WTC11 (cell line): ENCODE measurements around the gene CISD3. TPM values are rescaled to one million over a fixed set of nuclear protein-coding genes. Genes with fewer than 3 reads are reported as not detected.
A peak's percentile ranks its signal among the peaks of the same experiment; 100 is the strongest.

Experiments used
- ATAC-seq: fragments of 200-7000 bp; cut with Tn5 transposase; 2 replicates; pipeline ENCODE4 v1.10.0; 2021; ENCODE audit warnings: mild to moderate bottlenecking, moderate library complexity
- CTCF ChIA-PET: fragments of 300-600 bp; sonication (Branson Sonifier 250); formaldehyde crosslinking; loops from one replicate; lab custom pipeline; 2021; ENCODE audit warnings: antibody characterized with exemption; lab: Charles Lee
- POLR2A ChIA-PET: fragments of 350-600 bp; sonication (Branson Sonifier 250); formaldehyde crosslinking; loops from one replicate; lab custom pipeline; 2021; ENCODE audit warnings: antibody characterized with exemption; lab: Charles Lee
- DNase-seq: peaks from one replicate; pipeline ENCODE4 v3.0.0; 2021; ENCODE audit warnings: low spot score
- H3K27ac Mint-ChIP-seq: 2 replicates; pipeline ENCODE4 v1.8.0; 2021; ENCODE audit warnings: mixed read lengths
- H3K27me3 Mint-ChIP-seq: 2 replicates; pipeline ENCODE4 v1.8.0; 2021; ENCODE audit warnings: low read depth, mild to moderate bottlenecking, moderate library complexity, mixed read lengths
- H3K36me3 Mint-ChIP-seq: 2 replicates; pipeline ENCODE4 v1.8.0; 2021; ENCODE audit warnings: mixed read lengths
- H3K4me1 Mint-ChIP-seq: 2 replicates; pipeline ENCODE4 v1.8.0; 2022; ENCODE audit warnings: mixed read lengths
- H3K4me3 Mint-ChIP-seq: 2 replicates; pipeline ENCODE4 v1.8.0; 2021; ENCODE audit warnings: mild to moderate bottlenecking, moderate library complexity, mixed read lengths
- H3K9me3 Mint-ChIP-seq: 2 replicates; pipeline ENCODE4 v1.8.0; 2021; ENCODE audit warnings: mixed read lengths
- CREB1 ChIP-seq: sonication (generic); formaldehyde crosslinking; IDR thresholded peaks from 2 replicates; pipeline ENCODE4 v1.8.0; 2023; ENCODE audit warnings: mild to moderate bottlenecking, missing genetic modification reagents
- EMX1 ChIP-seq: fragments of 250-450 bp; sonication (Bioruptor Pico); IDR thresholded peaks from 2 replicates; pipeline ENCODE4 v1.8.0; 2021; ENCODE audit warnings: mild to moderate bottlenecking
- FOXJ3 ChIP-seq: sonication (generic); formaldehyde crosslinking; IDR thresholded peaks from 2 replicates; pipeline ENCODE4 v1.9.0; 2021; ENCODE audit warnings: missing genetic modification reagents, mild to moderate bottlenecking, borderline replicate concordance
- FOXP1 ChIP-seq: sonication (generic); formaldehyde crosslinking; IDR thresholded peaks from 2 replicates; pipeline ENCODE4 v1.8.0; 2022; ENCODE audit warnings: missing genetic modification reagents, mild to moderate bottlenecking, moderate library complexity, borderline replicate concordance
- GABPB1 ChIP-seq: sonication (generic); formaldehyde crosslinking; IDR thresholded peaks from 2 replicates; pipeline ENCODE4 v1.8.1; 2023; ENCODE audit warnings: mild to moderate bottlenecking, missing genetic modification reagents
- MLX ChIP-seq: sonication (generic); formaldehyde crosslinking; IDR thresholded peaks from 2 replicates; pipeline ENCODE4 v1.8.1; 2023; ENCODE audit warnings: mild to moderate bottlenecking, missing genetic modification reagents, moderate library complexity
- MXD4 ChIP-seq: fragments of 250-450 bp; sonication (Bioruptor Pico); IDR thresholded peaks from 2 replicates; pipeline ENCODE4 v1.8.0; 2021; ENCODE audit warnings: mild to moderate bottlenecking, moderate library complexity, borderline replicate concordance
- NFE2L1 ChIP-seq: sonication (generic); formaldehyde crosslinking; IDR thresholded peaks from 2 replicates; pipeline ENCODE4 v1.8.1; 2023; ENCODE audit warnings: missing genetic modification reagents
- NR3C1 ChIP-seq: sonication (generic); formaldehyde crosslinking; conservative IDR thresholded peaks from 2 replicates; pipeline ENCODE4 v1.8.1; 2023; ENCODE audit warnings: low read depth, mild to moderate bottlenecking, missing genetic modification reagents
- TCF7 ChIP-seq: sonication (generic); formaldehyde crosslinking; IDR thresholded peaks from 2 replicates; pipeline ENCODE4 v1.8.0; 2022; ENCODE audit warnings: mild to moderate bottlenecking, low read depth, missing genetic modification reagents, moderate library complexity
- ZNF416 ChIP-seq: fragments of 250-450 bp; sonication (Bioruptor Pico); IDR thresholded peaks from 2 replicates; pipeline ENCODE4 v1.9.0; 2021; ENCODE audit warnings: mild to moderate bottlenecking, inconsistent platforms
- ZNF671 ChIP-seq: fragments of 250-450 bp; sonication (Bioruptor Pico); IDR thresholded peaks from 2 replicates; pipeline ENCODE4 v1.8.0; 2021; ENCODE audit warnings: mild to moderate bottlenecking
- total RNA-seq: library from RNA; stranded (reverse); gene quantifications from 3 replicates; pipeline ENCODE4 v1.2.3, GENCODE V29; 2021
- TF ChIP-seq, protein P1 (sequence below): sonication (generic); formaldehyde crosslinking; IDR thresholded peaks from 2 replicates; pipeline ENCODE4 v1.8.1; 2022; ENCODE audit warnings: low read depth, mild to moderate bottlenecking, moderate library complexity, missing genetic modification reagents, borderline replicate concordance
- TF ChIP-seq, protein P2 (sequence below): sonication (generic); formaldehyde crosslinking; IDR thresholded peaks from 2 replicates; pipeline ENCODE4 v1.8.1; 2023; ENCODE audit warnings: mild to moderate bottlenecking, moderate library complexity, missing genetic modification reagents
- TF ChIP-seq, protein P3 (sequence below): fragments of 200-600 bp; IDR thresholded peaks from 2 replicates; pipeline ENCODE4 v1.8.0; 2022; ENCODE audit warnings: antibody characterized with exemption
- TF ChIP-seq, protein P4 (sequence below): sonication (generic); formaldehyde crosslinking; IDR thresholded peaks from 2 replicates; pipeline ENCODE4 v1.8.1; 2023; ENCODE audit warnings: mild to moderate bottlenecking, missing genetic modification reagents
- TF ChIP-seq, protein P5 (sequence below): fragments of 250-450 bp; sonication (Bioruptor Pico); IDR thresholded peaks from 2 replicates; pipeline ENCODE4 v1.8.0; 2021; ENCODE audit warnings: mild to moderate bottlenecking
- TF ChIP-seq, protein P6 (sequence below): fragments of 250-450 bp; sonication (Bioruptor Pico); IDR thresholded peaks from 2 replicates; pipeline ENCODE4 v1.9.0; 2021; ENCODE audit warnings: moderate library complexity, mild to moderate bottlenecking, inconsistent platforms, borderline replicate concordance

Gene CISD3
- total RNA-seq, 1 experiment from 2014 or later, result 12.1 TPM

DNA sequence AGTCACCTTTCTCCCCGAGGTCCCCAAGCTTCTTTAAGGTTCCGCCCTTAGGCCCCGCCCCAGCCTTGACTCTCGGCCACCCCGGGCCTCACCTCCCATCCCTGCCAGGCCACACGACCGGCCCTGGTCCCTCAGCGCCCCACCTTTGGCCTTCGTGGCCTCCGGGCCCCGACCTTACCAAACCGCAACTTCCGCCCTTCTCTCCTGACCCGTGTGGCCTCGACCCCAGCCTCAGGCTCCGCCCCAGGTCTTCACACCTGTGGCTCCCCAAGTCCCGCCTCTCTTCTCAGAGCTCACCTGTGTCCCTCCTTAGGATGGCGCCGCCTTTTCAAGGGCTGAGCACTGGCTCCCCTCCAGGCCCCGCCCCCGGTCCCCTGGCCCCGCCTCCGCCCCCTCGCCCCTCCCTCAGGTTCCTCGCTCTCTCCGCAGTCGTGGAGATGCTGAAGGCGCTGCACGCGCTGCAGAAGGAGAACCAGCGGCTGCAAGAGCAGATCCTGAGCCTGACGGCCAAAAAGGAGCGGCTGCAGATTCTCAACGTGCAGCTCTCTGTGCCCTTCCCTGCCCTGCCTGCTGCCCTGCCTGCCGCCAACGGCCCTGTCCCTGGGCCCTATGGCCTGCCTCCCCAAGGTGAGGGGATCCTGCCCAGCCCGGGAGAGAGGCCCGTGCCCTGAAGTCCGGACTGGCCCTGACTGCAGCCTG is 10.0 kb upstream of the CISD3 start (continued):
- TF ChIP-seq, protein P1, sequence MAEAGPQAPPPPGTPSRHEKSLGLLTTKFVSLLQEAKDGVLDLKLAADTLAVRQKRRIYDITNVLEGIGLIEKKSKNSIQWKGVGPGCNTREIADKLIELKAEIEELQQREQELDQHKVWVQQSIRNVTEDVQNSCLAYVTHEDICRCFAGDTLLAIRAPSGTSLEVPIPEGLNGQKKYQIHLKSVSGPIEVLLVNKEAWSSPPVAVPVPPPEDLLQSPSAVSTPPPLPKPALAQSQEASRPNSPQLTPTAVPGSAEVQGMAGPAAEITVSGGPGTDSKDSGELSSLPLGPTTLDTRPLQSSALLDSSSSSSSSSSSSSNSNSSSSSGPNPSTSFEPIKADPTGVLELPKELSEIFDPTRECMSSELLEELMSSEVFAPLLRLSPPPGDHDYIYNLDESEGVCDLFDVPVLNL, result 0 out of 2 replicates have a peak, but pooled peaks have one; percentile 29
- TF ChIP-seq MXD4 (CRISPR knock-in tag), result no peak

GRCh38 chr17:38720941-38721340 is 9.2 kb upstream of the CISD3 start:
- ChIA-PET POLR2A (interaction anchor here (0.7 to 0.8 kb wide), 2 partner anchors 15 to 65 kb away, joined by 3 to 5 read pairs; no protein-coding TSS in a partner anchor), CTCF (interaction anchor here (1.2 to 5.0 kb wide), 3 partner anchors 10 to 162 kb away, joined by 4 to 37 read pairs (median 22); partner anchors contain the start of gene CISD3)
- no peak for DNase-seq

GRCh38 chr17:38721802-38722201 is 8.3 kb upstream of the CISD3 start:
- no peak overlapping the region for H3K4me3 Mint-ChIP-seq
- no peaks in the 10 kb centered on the region for H3K36me3 Mint-ChIP-seq
- ATAC-seq (no peak), DNase-seq (no peak)
- no peak overlapping the region for H3K27ac Mint-ChIP-seq
- H3K4me1 Mint-ChIP-seq, result peaks cover 26% of the 10 kb centered on the region
- POLR2A ChIA-PET, result interaction anchor here (0.6 to 0.7 kb wide), 2 partner anchors 66 to 163 kb away, joined by 3 to 10 read pairs; no protein-coding TSS in a partner anchor
- no peaks in the 10 kb centered on the region for H3K9me3 Mint-ChIP-seq
- peaks cover 12% of the 10 kb centered on the region for H3K27me3 Mint-ChIP-seq
- no peak for TF ChIP-seq MLX (CRISPR knock-in tag)
- TF ChIP-seq, protein P2, sequence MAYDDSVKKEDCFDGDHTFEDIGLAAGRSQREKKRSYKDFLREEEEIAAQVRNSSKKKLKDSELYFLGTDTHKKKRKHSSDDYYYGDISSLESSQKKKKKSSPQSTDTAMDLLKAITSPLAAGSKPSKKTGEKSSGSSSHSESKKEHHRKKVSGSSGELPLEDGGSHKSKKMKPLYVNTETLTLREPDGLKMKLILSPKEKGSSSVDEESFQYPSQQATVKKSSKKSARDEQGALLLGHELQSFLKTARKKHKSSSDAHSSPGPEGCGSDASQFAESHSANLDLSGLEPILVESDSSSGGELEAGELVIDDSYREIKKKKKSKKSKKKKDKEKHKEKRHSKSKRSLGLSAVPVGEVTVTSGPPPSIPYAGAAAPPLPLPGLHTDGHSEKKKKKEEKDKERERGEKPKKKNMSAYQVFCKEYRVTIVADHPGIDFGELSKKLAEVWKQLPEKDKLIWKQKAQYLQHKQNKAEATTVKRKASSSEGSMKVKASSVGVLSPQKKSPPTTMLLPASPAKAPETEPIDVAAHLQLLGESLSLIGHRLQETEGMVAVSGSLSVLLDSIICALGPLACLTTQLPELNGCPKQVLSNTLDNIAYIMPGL, result no peak
- CTCF ChIA-PET, result interaction anchor here (5.0 kb wide), 1 partner anchor 13 kb away, joined by 37 read pairs; no protein-coding TSS in a partner anchor

More at GRCh38 chr17:38720941-38721340, 9.2 kb upstream of the CISD3 start:
- Mint-ChIP-seq H3K27me3 (peaks cover 12% of the 10 kb centered on the region), H3K4me1 (peaks cover 30% of the 10 kb centered on the region), H3K9me3 (no peaks in the 10 kb centered on the region), H3K36me3 (no peaks in the 10 kb centered on the region), H3K27ac (no peak overlapping the region), H3K4me3 (no peak overlapping the region)
- TF ChIP-seq TCF7 (CRISPR knock-in tag) (no peak), CREB1 (CRISPR knock-in tag) (no peak), FOXP1 (CRISPR knock-in tag) (no peak), GABPB1 (CRISPR knock-in tag) (no peak), ZNF671 (CRISPR knock-in tag) (no peak), EMX1 (CRISPR knock-in tag) (no peak), NR3C1 (CRISPR knock-in tag) (no peak), FOXJ3 (no peak), ZNF416 (CRISPR knock-in tag) (no peak), NFE2L1 (CRISPR knock-in tag) (no peak)
- TF ChIP-seq, protein P3, sequence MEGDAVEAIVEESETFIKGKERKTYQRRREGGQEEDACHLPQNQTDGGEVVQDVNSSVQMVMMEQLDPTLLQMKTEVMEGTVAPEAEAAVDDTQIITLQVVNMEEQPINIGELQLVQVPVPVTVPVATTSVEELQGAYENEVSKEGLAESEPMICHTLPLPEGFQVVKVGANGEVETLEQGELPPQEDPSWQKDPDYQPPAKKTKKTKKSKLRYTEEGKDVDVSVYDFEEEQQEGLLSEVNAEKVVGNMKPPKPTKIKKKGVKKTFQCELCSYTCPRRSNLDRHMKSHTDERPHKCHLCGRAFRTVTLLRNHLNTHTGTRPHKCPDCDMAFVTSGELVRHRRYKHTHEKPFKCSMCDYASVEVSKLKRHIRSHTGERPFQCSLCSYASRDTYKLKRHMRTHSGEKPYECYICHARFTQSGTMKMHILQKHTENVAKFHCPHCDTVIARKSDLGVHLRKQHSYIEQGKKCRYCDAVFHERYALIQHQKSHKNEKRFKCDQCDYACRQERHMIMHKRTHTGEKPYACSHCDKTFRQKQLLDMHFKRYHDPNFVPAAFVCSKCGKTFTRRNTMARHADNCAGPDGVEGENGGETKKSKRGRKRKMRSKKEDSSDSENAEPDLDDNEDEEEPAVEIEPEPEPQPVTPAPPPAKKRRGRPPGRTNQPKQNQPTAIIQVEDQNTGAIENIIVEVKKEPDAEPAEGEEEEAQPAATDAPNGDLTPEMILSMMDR, result no peak
- TF ChIP-seq, protein P4, sequence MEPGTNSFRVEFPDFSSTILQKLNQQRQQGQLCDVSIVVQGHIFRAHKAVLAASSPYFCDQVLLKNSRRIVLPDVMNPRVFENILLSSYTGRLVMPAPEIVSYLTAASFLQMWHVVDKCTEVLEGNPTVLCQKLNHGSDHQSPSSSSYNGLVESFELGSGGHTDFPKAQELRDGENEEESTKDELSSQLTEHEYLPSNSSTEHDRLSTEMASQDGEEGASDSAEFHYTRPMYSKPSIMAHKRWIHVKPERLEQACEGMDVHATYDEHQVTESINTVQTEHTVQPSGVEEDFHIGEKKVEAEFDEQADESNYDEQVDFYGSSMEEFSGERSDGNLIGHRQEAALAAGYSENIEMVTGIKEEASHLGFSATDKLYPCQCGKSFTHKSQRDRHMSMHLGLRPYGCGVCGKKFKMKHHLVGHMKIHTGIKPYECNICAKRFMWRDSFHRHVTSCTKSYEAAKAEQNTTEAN (CRISPR knock-in tag), result no peak
- TF ChIP-seq, protein P5, sequence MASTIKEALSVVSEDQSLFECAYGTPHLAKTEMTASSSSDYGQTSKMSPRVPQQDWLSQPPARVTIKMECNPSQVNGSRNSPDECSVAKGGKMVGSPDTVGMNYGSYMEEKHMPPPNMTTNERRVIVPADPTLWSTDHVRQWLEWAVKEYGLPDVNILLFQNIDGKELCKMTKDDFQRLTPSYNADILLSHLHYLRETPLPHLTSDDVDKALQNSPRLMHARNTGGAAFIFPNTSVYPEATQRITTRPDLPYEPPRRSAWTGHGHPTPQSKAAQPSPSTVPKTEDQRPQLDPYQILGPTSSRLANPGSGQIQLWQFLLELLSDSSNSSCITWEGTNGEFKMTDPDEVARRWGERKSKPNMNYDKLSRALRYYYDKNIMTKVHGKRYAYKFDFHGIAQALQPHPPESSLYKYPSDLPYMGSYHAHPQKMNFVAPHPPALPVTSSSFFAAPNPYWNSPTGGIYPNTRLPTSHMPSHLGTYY (CRISPR knock-in tag), result no peak
- TF ChIP-seq, protein P6, sequence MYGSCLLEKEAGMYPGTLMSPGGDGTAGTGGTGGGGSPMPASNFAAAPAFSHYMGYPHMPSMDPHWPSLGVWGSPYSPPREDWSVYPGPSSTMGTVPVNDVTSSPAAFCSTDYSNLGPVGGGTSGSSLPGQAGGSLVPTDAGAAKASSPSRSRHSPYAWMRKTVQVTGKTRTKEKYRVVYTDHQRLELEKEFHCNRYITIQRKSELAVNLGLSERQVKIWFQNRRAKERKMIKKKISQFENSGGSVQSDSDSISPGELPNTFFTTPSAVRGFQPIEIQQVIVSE (CRISPR knock-in tag), result no peak
- no peak for ATAC-seq
